SK-N-SH (cell line): ENCODE data around the gene GYPC. TPM values are rescaled to one million over a fixed set of nuclear protein-coding genes. Genes with fewer than 3 reads are reported as not detected.

Experiments used
- CTCF ChIA-PET: fragments of 300-600, 350-600 bp; formaldehyde crosslinking; extraction: SDS; loops from one replicate; lab custom pipeline; 2021; lab: Yijun Ruan, JAX
- POLR2A ChIA-PET: fragments of 350-600 bp; sonication (Branson Sonifier 250); formaldehyde crosslinking; extraction: SDS; loops from one replicate; lab custom pipeline; 2020; ENCODE audit warnings: antibody characterized with exemption, inconsistent platforms; lab: Yijun Ruan, JAX
- DNase-seq: peaks from one replicate; pipeline ENCODE4 v3.0.0; 2012
- H2AFZ ChIP-seq: fragments of 200-600 bp; sonication (generic); 2 replicates; pipeline ENCODE4 v1.8.1; 2016; ENCODE audit warnings: antibody characterized with exemption, mild to moderate bottlenecking, low read depth
- H3F3A ChIP-seq: fragments of 200-600 bp; sonication (generic); replicated peaks from 2 replicates; pipeline ENCODE3; 2016; ENCODE audit warnings: antibody characterized with exemption, mild to moderate bottlenecking; ENCODE audit not compliant: insufficient read depth
- H3K27ac ChIP-seq, 2 experiments: fragments of 200-500 bp in 1 of 2; fragments of 200-600 bp in 1 of 2; sonication (Bioruptor generic) in 1 of 2; sonication (generic), shearing (Covaris generic) in 1 of 2; 2 replicates each; pipeline versions ENCODE4 v1.5.1 to v1.6.1; 2014 to 2016; ENCODE audit warnings: low read depth in 2 of 2, inconsistent platforms in 1 of 2, low read length in 1 of 2, mild to moderate bottlenecking in 1 of 2, mixed read lengths in 1 of 2
- H3K27me3 ChIP-seq: fragments of 200-600 bp; sonication (generic), shearing (Covaris generic); 2 replicates; pipeline ENCODE4 v1.6.1; 2016; ENCODE audit warnings: mixed run types; ENCODE audit not compliant: insufficient read depth
- H3K36me3 ChIP-seq, 2 experiments: fragments of 200-500 bp in 1 of 2; fragments of 200-600 bp in 1 of 2; sonication (Bioruptor generic) in 1 of 2; sonication (generic) in 1 of 2; replicated peaks in 1 of 2; 2 replicates each; pipeline versions ENCODE3 to v1.5.1; 2014 to 2016; ENCODE audit warnings: low read length in 1 of 2, mild to moderate bottlenecking in 1 of 2; ENCODE audit not compliant: insufficient read depth in 2 of 2, control insufficient read depth in 1 of 2
- H3K4me1 ChIP-seq, 2 experiments: fragments of 200-500 bp in 1 of 2; fragments of 200-600 bp in 1 of 2; sonication (Bioruptor generic) in 1 of 2; sonication (generic), shearing (Covaris generic) in 1 of 2; 2 replicates each; pipeline versions ENCODE4 v1.5.1 to v1.6.1; 2014 to 2016; ENCODE audit warnings: low read depth in 1 of 2, low read length in 1 of 2, mixed run types in 1 of 2; ENCODE audit not compliant: insufficient read depth in 2 of 2, control insufficient read depth in 1 of 2
- H3K4me2 ChIP-seq: fragments of 200-600 bp; sonication (generic), shearing (Covaris generic); 2 replicates; pipeline ENCODE4 v1.6.1; 2017; ENCODE audit warnings: mixed run types
- H3K4me3 ChIP-seq, 2 experiments: fragments of 200-500 bp in 1 of 2; fragments of 200-600 bp in 1 of 2; sonication (Bioruptor generic) in 1 of 2; sonication (generic), shearing (Covaris generic) in 1 of 2; 2 replicates each; pipeline versions ENCODE4 v1.5.1 to v1.8.1; 2014 to 2016; ENCODE audit warnings: low read depth in 2 of 2, inconsistent platforms in 1 of 2, low read length in 1 of 2, mild to moderate bottlenecking in 1 of 2, mixed read lengths in 1 of 2, moderate library complexity in 1 of 2
- H3K79me2 ChIP-seq: fragments of 200-600 bp; sonication (generic); 2 replicates; pipeline ENCODE4 v1.8.1; 2017; ENCODE audit warnings: mild to moderate bottlenecking; ENCODE audit not compliant: insufficient read depth
- H3K9ac ChIP-seq: fragments of 200-600 bp; sonication (generic); 2 replicates; pipeline ENCODE4 v1.6.1; 2017; ENCODE audit warnings: mixed run types
- H3K9me2 ChIP-seq: fragments of 200-600 bp; sonication (generic); 2 replicates; pipeline ENCODE4 v1.6.1; 2017; ENCODE audit warnings: mixed run types
- H3K9me3 ChIP-seq: fragments of 200-600 bp; sonication (generic); 2 replicates; pipeline ENCODE4 v1.6.1; 2017; ENCODE audit warnings: mixed run types, mild to moderate bottlenecking, moderate library complexity
- H4K20me1 ChIP-seq: fragments of 200-600 bp; sonication (generic); 2 replicates; pipeline ENCODE4 v1.6.1; 2017; ENCODE audit warnings: mild to moderate bottlenecking, mixed run types; ENCODE audit not compliant: insufficient read depth
- ELF1 ChIP-seq: IDR thresholded peaks from 2 replicates; pipeline ENCODE4 v1.4.0; 2012
- EP300 ChIP-seq, 2 experiments: IDR thresholded peaks; 2 replicates each; pipeline versions ENCODE4 v1.4.0 to v1.6.1; 2012; ENCODE audit warnings: borderline replicate concordance in 1 of 2, low read depth in 1 of 2, low read length in 1 of 2
- FOSL2 ChIP-seq: IDR thresholded peaks from 2 replicates; pipeline ENCODE4 v1.4.0; 2012; ENCODE audit warnings: low read depth, mild to moderate bottlenecking, moderate library complexity, borderline replicate concordance
- GABPA ChIP-seq: IDR thresholded peaks from 2 replicates; pipeline ENCODE4 v1.4.0; 2012; ENCODE audit warnings: low read depth, mild to moderate bottlenecking
- GATA2 ChIP-seq: sonication (generic); formaldehyde crosslinking; IDR thresholded peaks from 2 replicates; pipeline ENCODE4 v1.5.0; 2020; ENCODE audit warnings: mild to moderate bottlenecking, missing genetic modification reagents
- MEF2A ChIP-seq: IDR thresholded peaks from 2 replicates; pipeline ENCODE4 v1.4.0; 2012; ENCODE audit warnings: low read depth, borderline replicate concordance
- NFIC ChIP-seq: IDR thresholded peaks from 2 replicates; pipeline ENCODE4 v1.4.0; 2012; ENCODE audit warnings: borderline replicate concordance
- NRF1 ChIP-seq: IDR thresholded peaks from 2 replicates; pipeline ENCODE4 v1.6.1; 2012; ENCODE audit warnings: low read depth, mild to moderate bottlenecking, low read length
- RAD21 ChIP-seq: IDR thresholded peaks from 2 replicates; pipeline ENCODE4 v1.6.1; 2012; ENCODE audit warnings: mild to moderate bottlenecking, low read length
- RCOR1 ChIP-seq: fragments of 150-350 bp; IDR thresholded peaks from 2 replicates; pipeline ENCODE4 v1.6.1; 2017; ENCODE audit warnings: antibody characterized with exemption, low read length
- SIN3A ChIP-seq: IDR thresholded peaks from 2 replicates; pipeline ENCODE4 v1.6.1; 2012; ENCODE audit warnings: low read depth, mild to moderate bottlenecking, low read length, moderate library complexity, borderline replicate concordance
- YY1 ChIP-seq: IDR thresholded peaks from 2 replicates; pipeline ENCODE4 v1.4.0; 2012; ENCODE audit warnings: low read depth, mild to moderate bottlenecking
- WGBS: methylation state at CpG from one replicate; pipeline ENCODE4 v1.1.6; 2017; ENCODE audit warnings: low lambda C conversion rate; 5-methylcytosine and 5-hydroxymethylcytosine counted together
- polyA plus RNA-seq, 3 experiments: library from polyadenylated mRNA; depleted of rRNA; stranded (reverse); fragments of >200 nt; gene quantifications; 2 replicates each; pipeline ENCODE4 v1.2.3, GENCODE V29; 2012
- TF ChIP-seq, protein P1 (sequence below): IDR thresholded peaks from 2 replicates; pipeline ENCODE4 v1.6.1; 2012; ENCODE audit warnings: mild to moderate bottlenecking, low read depth, low read length, moderate library complexity
- TF ChIP-seq, protein P2 (sequence below): fragments of 150-350 bp; IDR thresholded peaks from 2 replicates; pipeline ENCODE4 v1.6.1; 2016; ENCODE audit warnings: mild to moderate bottlenecking, low read depth, low read length

The GYPC gene
- polyA plus RNA-seq, 1 of the 3 experiments (the other 2 are of a cell fraction): not detected

DNA sequence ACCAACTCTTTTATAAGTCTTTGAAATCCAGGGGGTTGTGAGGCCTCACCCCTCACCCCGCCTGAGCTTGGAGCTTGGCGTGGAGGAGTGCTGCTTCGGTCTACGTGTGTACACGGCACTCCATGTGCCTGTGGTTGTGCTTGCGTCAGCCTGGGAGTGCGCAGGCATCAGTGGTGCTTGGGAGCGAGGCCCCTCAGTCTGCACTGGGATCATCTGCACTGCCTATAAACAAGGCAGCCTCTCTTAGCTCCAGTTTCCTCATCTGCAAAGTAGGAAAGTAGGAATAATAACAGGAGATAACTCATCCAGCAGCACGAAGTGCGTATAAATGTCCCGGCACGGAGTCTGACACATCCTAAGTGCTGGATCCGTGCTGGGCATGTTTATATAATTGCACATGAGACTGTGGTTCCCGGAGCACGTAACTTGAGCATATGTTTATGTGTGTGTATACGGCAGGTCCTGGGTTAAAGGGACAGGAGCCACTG is 1.2 kb downstream of the GYPC start:
- TF ChIP-seq EP300 (IDR thresholded peaks at IDR 0.05; ENCODE audit: borderline replicate concordance in 1 of 2, low read depth in 1 of 2, low read length in 1 of 2): no peak
- TF ChIP-seq GABPA: no peak
- TF ChIP-seq, protein P1, sequence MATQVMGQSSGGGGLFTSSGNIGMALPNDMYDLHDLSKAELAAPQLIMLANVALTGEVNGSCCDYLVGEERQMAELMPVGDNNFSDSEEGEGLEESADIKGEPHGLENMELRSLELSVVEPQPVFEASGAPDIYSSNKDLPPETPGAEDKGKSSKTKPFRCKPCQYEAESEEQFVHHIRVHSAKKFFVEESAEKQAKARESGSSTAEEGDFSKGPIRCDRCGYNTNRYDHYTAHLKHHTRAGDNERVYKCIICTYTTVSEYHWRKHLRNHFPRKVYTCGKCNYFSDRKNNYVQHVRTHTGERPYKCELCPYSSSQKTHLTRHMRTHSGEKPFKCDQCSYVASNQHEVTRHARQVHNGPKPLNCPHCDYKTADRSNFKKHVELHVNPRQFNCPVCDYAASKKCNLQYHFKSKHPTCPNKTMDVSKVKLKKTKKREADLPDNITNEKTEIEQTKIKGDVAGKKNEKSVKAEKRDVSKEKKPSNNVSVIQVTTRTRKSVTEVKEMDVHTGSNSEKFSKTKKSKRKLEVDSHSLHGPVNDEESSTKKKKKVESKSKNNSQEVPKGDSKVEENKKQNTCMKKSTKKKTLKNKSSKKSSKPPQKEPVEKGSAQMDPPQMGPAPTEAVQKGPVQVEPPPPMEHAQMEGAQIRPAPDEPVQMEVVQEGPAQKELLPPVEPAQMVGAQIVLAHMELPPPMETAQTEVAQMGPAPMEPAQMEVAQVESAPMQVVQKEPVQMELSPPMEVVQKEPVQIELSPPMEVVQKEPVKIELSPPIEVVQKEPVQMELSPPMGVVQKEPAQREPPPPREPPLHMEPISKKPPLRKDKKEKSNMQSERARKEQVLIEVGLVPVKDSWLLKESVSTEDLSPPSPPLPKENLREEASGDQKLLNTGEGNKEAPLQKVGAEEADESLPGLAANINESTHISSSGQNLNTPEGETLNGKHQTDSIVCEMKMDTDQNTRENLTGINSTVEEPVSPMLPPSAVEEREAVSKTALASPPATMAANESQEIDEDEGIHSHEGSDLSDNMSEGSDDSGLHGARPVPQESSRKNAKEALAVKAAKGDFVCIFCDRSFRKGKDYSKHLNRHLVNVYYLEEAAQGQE: no peak
- no peak for TF ChIP-seq RAD21
- TF ChIP-seq MEF2A: no peak
- TF ChIP-seq FOSL2: no peak
- no peak for TF ChIP-seq YY1
- TF ChIP-seq SIN3A: no peak
- TF ChIP-seq GATA2: no peak
- no peak for TF ChIP-seq NRF1
- TF ChIP-seq, protein P2, sequence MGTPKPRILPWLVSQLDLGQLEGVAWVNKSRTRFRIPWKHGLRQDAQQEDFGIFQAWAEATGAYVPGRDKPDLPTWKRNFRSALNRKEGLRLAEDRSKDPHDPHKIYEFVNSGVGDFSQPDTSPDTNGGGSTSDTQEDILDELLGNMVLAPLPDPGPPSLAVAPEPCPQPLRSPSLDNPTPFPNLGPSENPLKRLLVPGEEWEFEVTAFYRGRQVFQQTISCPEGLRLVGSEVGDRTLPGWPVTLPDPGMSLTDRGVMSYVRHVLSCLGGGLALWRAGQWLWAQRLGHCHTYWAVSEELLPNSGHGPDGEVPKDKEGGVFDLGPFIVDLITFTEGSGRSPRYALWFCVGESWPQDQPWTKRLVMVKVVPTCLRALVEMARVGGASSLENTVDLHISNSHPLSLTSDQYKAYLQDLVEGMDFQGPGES: no peak
- no peak for TF ChIP-seq ELF1
- TF ChIP-seq RCOR1: no peak
- TF ChIP-seq NFIC: no peak
- TF ChIP-seq, all 33 proteins: peak for 0
- Histone ChIP-seq H3K79me2 (no peaks in the 10 kb centered on the region), H3K4me2 (no peak overlapping the region), H3K27me3 (no peaks in the 10 kb centered on the region), H3K9me2 (no peaks in the 10 kb centered on the region), H3K27ac (no peak overlapping the region), H2AFZ (no peak overlapping the region), H3F3A (no peaks in the 10 kb centered on the region), H3K36me3 (no peaks in the 10 kb centered on the region), H3K9ac (no peak overlapping the region), H3K4me1 (no peaks in the 10 kb centered on the region; a peak in 2 of 4 replicates), H4K20me1 (no peaks in the 10 kb centered on the region), H3K4me3 (no peak overlapping the region), H3K9me3 (no peaks in the 10 kb centered on the region)
- WGBS: 58% methylated on average over 14 of the region's 16 CpGs
- no peak for DNase-seq
- CTCF ChIA-PET: no interaction called here
- POLR2A ChIA-PET: no interaction called here
